KMS-11 (cell line): ENCODE measurements around the gene MYH6.

Experiments used
- H2AFZ ChIP-seq: fragments of 200-600 bp; sonication (generic); 2 replicates; pipeline ENCODE4 v1.6.1; 2016; ENCODE audit warnings: antibody characterized with exemption, mixed run types, low read depth
- H3K27ac ChIP-seq: fragments of 200-600 bp; sonication (generic); 2 replicates; pipeline ENCODE4 v1.6.1; 2016; ENCODE audit warnings: mild to moderate bottlenecking, mixed run types
- H3K27me3 ChIP-seq: fragments of 200-600 bp; sonication (generic); 2 replicates; pipeline ENCODE4 v1.6.1; 2017; ENCODE audit warnings: mild to moderate bottlenecking, low read depth, mixed run types, moderate library complexity; ENCODE audit not compliant: insufficient read depth
- H3K36me3 ChIP-seq: fragments of 200-600 bp; sonication (generic); 2 replicates; pipeline ENCODE4 v1.6.1; 2017; ENCODE audit warnings: mild to moderate bottlenecking, mixed run types; ENCODE audit not compliant: insufficient read depth
- H3K4me1 ChIP-seq: fragments of 200-600 bp; sonication (generic); 2 replicates; pipeline ENCODE4 v1.6.1; 2016; ENCODE audit warnings: mild to moderate bottlenecking, low read depth, mixed run types; ENCODE audit not compliant: poor library complexity, severe bottlenecking
- H3K4me2 ChIP-seq: fragments of 200-600 bp; sonication (generic); 2 replicates; pipeline ENCODE4 v1.7.0; 2016; ENCODE audit warnings: mild to moderate bottlenecking, mixed run types
- H3K4me3 ChIP-seq: fragments of 200-600 bp; sonication (generic); IDR thresholded peaks from 2 replicates; pipeline ENCODE4 v1.6.1; 2017; ENCODE audit warnings: low read depth, low read length, mixed read lengths; ENCODE audit not compliant: insufficient read depth
- H3K79me2 ChIP-seq: fragments of 200-600 bp; sonication (generic); 2 replicates; pipeline ENCODE4 v1.6.1; 2016; ENCODE audit warnings: low read depth, mixed run types; ENCODE audit not compliant: insufficient read depth
- H3K9ac ChIP-seq: fragments of 200-600 bp; sonication (generic); 2 replicates; pipeline ENCODE4 v1.6.1; 2016; ENCODE audit warnings: mild to moderate bottlenecking, mixed run types
- H4K20me1 ChIP-seq: fragments of 200-600 bp; sonication (generic); 2 replicates; pipeline ENCODE4 v1.6.1; 2016; ENCODE audit warnings: mild to moderate bottlenecking, mixed run types; ENCODE audit not compliant: insufficient read depth
- TF ChIP-seq, protein P1 (sequence below): fragments of 200-600 bp; sonication (generic); conservative IDR thresholded peaks from 2 replicates; pipeline ENCODE4 v1.6.1; 2017; ENCODE audit warnings: low read depth, mild to moderate bottlenecking, antibody characterized with exemption, low read length, moderate library complexity, mixed read lengths

The MYH6 gene

GRCh38 chr14:23346693-23347405 lies 61.2 kb downstream of the MYH6 start:
- TF ChIP-seq, protein P1, sequence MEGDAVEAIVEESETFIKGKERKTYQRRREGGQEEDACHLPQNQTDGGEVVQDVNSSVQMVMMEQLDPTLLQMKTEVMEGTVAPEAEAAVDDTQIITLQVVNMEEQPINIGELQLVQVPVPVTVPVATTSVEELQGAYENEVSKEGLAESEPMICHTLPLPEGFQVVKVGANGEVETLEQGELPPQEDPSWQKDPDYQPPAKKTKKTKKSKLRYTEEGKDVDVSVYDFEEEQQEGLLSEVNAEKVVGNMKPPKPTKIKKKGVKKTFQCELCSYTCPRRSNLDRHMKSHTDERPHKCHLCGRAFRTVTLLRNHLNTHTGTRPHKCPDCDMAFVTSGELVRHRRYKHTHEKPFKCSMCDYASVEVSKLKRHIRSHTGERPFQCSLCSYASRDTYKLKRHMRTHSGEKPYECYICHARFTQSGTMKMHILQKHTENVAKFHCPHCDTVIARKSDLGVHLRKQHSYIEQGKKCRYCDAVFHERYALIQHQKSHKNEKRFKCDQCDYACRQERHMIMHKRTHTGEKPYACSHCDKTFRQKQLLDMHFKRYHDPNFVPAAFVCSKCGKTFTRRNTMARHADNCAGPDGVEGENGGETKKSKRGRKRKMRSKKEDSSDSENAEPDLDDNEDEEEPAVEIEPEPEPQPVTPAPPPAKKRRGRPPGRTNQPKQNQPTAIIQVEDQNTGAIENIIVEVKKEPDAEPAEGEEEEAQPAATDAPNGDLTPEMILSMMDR: no peak
- no peak overlapping the region for H2AFZ ChIP-seq
- H3K27me3 ChIP-seq: no peaks in the 10 kb centered on the region

DNA sequence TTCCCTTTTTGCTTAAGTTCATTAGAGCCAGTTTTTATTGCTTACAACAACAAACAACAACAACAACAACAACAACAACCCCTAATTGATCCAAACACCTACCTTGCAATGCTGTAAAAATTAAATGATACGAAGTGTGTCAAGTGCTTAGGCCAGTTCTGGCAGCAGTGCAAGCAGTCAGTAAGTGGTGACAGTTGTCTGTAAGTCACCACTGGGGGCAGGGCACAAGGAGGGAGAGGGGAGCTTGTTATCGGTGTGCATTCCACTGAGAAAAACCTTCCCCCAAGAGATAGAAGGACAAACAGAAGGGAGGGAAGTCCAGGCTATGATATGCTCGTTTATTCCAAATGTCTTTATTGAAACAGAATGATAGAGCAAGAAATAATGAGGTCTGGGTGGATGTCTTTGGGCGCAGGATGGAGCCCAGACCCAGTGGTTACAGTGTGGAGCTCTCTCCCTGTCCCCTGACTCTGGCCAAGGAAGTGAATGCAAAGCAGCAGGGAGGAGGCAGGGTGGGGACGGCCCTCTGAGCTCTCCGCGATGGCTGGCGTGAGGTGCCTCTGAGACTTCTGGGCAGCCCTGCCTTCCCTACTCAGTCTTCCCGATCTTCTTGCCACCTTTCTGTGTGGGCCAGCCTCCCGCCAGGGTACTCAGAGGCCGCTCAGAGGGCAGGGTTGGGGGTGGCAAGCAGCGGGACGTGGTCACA lies 61.9 kb downstream of the MYH6 start:
- H3K9ac ChIP-seq: no peak overlapping the region
- no peaks in the 10 kb centered on the region for H4K20me1 ChIP-seq
- no peak overlapping the region for H3K4me2 ChIP-seq
- TF ChIP-seq, protein P1: no peak
- no peak overlapping the region for H3K4me3 ChIP-seq
- no peaks in the 10 kb centered on the region for H3K79me2 ChIP-seq
- no peak overlapping the region for H3K27ac ChIP-seq
- no peak overlapping the region for H2AFZ ChIP-seq
- H3K36me3 ChIP-seq: no peaks in the 10 kb centered on the region
- H3K4me1 ChIP-seq: no peaks in the 10 kb centered on the region
- no peaks in the 10 kb centered on the region for H3K27me3 ChIP-seq

More at GRCh38 chr14:23346693-23347405, 61.2 kb downstream of the MYH6 start:
- Histone ChIP-seq H3K4me3 (no peak overlapping the region), H3K27ac (no peak overlapping the region), H3K4me2 (no peak overlapping the region), H4K20me1 (no peaks in the 10 kb centered on the region), H3K4me1 (no peaks in the 10 kb centered on the region), H3K79me2 (no peaks in the 10 kb centered on the region), H3K9ac (no peak overlapping the region), H3K36me3 (no peaks in the 10 kb centered on the region)

- H3K4me1 ChIP-seq: no peaks in the 10 kb centered on the region
- H2AFZ ChIP-seq: no peak overlapping the region
- no peaks in the 10 kb centered on the region for H3K27me3 ChIP-seq
- H3K27ac ChIP-seq: no peak overlapping the region
- H3K79me2 ChIP-seq: no peaks in the 10 kb centered on the region
- no peaks in the 10 kb centered on the region for H3K36me3 ChIP-seq
- no peak overlapping the region for H3K4me2 ChIP-seq
- no peaks in the 10 kb centered on the region for H4K20me1 ChIP-seq
- H3K4me3 ChIP-seq: no peak overlapping the region
- TF ChIP-seq, protein P1: no peak
- H3K9ac ChIP-seq: no peak overlapping the region
These were observed 63.6 kb downstream of the MYH6 start for GRCh38 chr14:23344481-23344880.

- Histone ChIP-seq H3K79me2 (no peaks in the 10 kb centered on the region), H3K27me3 (no peaks in the 10 kb centered on the region), H2AFZ (no peak overlapping the region), H4K20me1 (no peaks in the 10 kb centered on the region), H3K4me2 (no peak overlapping the region), H3K9ac (no peak overlapping the region), H3K4me3 (no peak overlapping the region), H3K27ac (no peak overlapping the region), H3K4me1 (no peaks in the 10 kb centered on the region), H3K36me3 (no peaks in the 10 kb centered on the region)
- TF ChIP-seq, protein P1: no peak
These were observed 68.4 kb downstream of the MYH6 start for GRCh38 chr14:23339506-23340268.
